ENCODE measurements around the gene OTOR.

Gene OTOR

GRCh38 chr20:16752082-16752481 lies 3.9 kb downstream of the OTOR start:
- Histone ChIP-seq H3K79me2 (ENCODE audit: insufficient read depth, low read length) (no peaks in the 10 kb centered on the region), H3K4me3 (ENCODE audit: insufficient read depth, low read length, poor library complexity, severe bottlenecking) (no peak overlapping the region), H3K4me2 (ENCODE audit: low read depth, low read length, poor library complexity, severe bottlenecking) (no peak overlapping the region), H3F3A (ENCODE audit: insufficient read depth) (no peaks in the 10 kb centered on the region), H3K9me2 (replicated peaks; ENCODE audit: insufficient read depth, low read length) (no peaks in the 10 kb centered on the region), H3K9me3 (ENCODE audit: insufficient read depth, low read length) (peaks cover 7% of the 10 kb centered on the region; the same call in 1 of the 2 replicates), H2AFZ (ENCODE audit: low read depth, low read length, severe bottlenecking) (no peak overlapping the region), H3K27me3 (ENCODE audit: low read length) (no peaks in the 10 kb centered on the region), H3K9ac (ENCODE audit: low read length) (no peak overlapping the region), H4K20me1 (ENCODE audit: low read depth, low read length) (no peaks in the 10 kb centered on the region), H3K36me3 (ENCODE audit: low read length) (no peaks in the 10 kb centered on the region), H3K27ac (ENCODE audit: low read depth, low read length) (no peak overlapping the region)
- no peak for TF ChIP-seq CTCF (IDR thresholded peaks at IDR 0.05; ENCODE audit: insufficient read depth, low read length, poor library complexity, severe bottlenecking)
- TF ChIP-seq EZH2phosphoT487 (conservative IDR thresholded peaks at IDR 0.05; ENCODE audit: low read length), result no peak

- H3K36me3 ChIP-seq (ENCODE audit: low read length), result no peaks in the 10 kb centered on the region
- TF ChIP-seq CTCF (IDR thresholded peaks at IDR 0.05; ENCODE audit: insufficient read depth, low read length, poor library complexity, severe bottlenecking) (no peak), EZH2phosphoT487 (conservative IDR thresholded peaks at IDR 0.05; ENCODE audit: low read length) (no peak)
- H3K4me3 ChIP-seq (ENCODE audit: insufficient read depth, low read length, poor library complexity, severe bottlenecking), result no peak overlapping the region
- H3K27me3 ChIP-seq (ENCODE audit: low read length), result no peaks in the 10 kb centered on the region
- H3K27ac ChIP-seq (ENCODE audit: low read depth, low read length), result no peak overlapping the region
- H3K4me2 ChIP-seq (ENCODE audit: low read depth, low read length, poor library complexity, severe bottlenecking), result no peak overlapping the region
- no peaks in the 10 kb centered on the region for H4K20me1 ChIP-seq (ENCODE audit: low read depth, low read length)
- no peaks in the 10 kb centered on the region for H3K9me2 ChIP-seq (replicated peaks; ENCODE audit: insufficient read depth, low read length)
- no peak overlapping the region for H3K9ac ChIP-seq (ENCODE audit: low read length)
- no peaks in the 10 kb centered on the region for H3K79me2 ChIP-seq (ENCODE audit: insufficient read depth, low read length)
- no peaks in the 10 kb centered on the region for H3F3A ChIP-seq (ENCODE audit: insufficient read depth)
- peaks cover 7% of the 10 kb centered on the region; the same call in 1 of the 2 replicates for H3K9me3 ChIP-seq (ENCODE audit: insufficient read depth, low read length)
- no peak overlapping the region for H2AFZ ChIP-seq (ENCODE audit: low read depth, low read length, severe bottlenecking)
These were observed 4.7 kb downstream of the OTOR start for GRCh38 chr20:16752901-16753300.

GRCh38 chr20:16758454-16759180 lies 10.5 kb downstream of the OTOR start:
- H3K9me2 ChIP-seq (replicated peaks; ENCODE audit: insufficient read depth, low read length), result no peaks in the 10 kb centered on the region
- H3F3A ChIP-seq (ENCODE audit: insufficient read depth), result no peaks in the 10 kb centered on the region
- H4K20me1 ChIP-seq (ENCODE audit: low read depth, low read length), result no peaks in the 10 kb centered on the region
- H3K4me3 ChIP-seq (ENCODE audit: insufficient read depth, low read length, poor library complexity, severe bottlenecking), result no peak overlapping the region
- H3K27me3 ChIP-seq (ENCODE audit: low read length), result no peaks in the 10 kb centered on the region
- TF ChIP-seq CTCF (IDR thresholded peaks at IDR 0.05; ENCODE audit: insufficient read depth, low read length, poor library complexity, severe bottlenecking) (no peak), EZH2phosphoT487 (conservative IDR thresholded peaks at IDR 0.05; ENCODE audit: low read length) (no peak)
- no peak overlapping the region for H3K9ac ChIP-seq (ENCODE audit: low read length)
- no peaks in the 10 kb centered on the region for H3K79me2 ChIP-seq (ENCODE audit: insufficient read depth, low read length)
- no peak overlapping the region for H3K4me2 ChIP-seq (ENCODE audit: low read depth, low read length, poor library complexity, severe bottlenecking)
- peaks cover 7% of the 10 kb centered on the region; the same call in 1 of the 2 replicates for H3K9me3 ChIP-seq (ENCODE audit: insufficient read depth, low read length)
- no peak overlapping the region for H2AFZ ChIP-seq (ENCODE audit: low read depth, low read length, severe bottlenecking)
- no peak overlapping the region for H3K27ac ChIP-seq (ENCODE audit: low read depth, low read length)
- no peaks in the 10 kb centered on the region for H3K36me3 ChIP-seq (ENCODE audit: low read length)

Measured in SU-DHL-6 (cell line).